ENCODE results near the gene L3MBTL1. TPM values are rescaled to one million over a fixed set of nuclear protein-coding genes. Genes with fewer than 3 reads are reported as not detected.

The L3MBTL1 gene
- 10 to 100 TPM in 2 of 3 donors, 1 to 10 TPM in 1; 6.4 to 13.1 (median 10.7) TPM for total RNA-seq
- long read RNA-seq, donor 1, partial matches to known transcripts, result 4 of 12 reads
- long read RNA-seq, donor 1, other reads (novel, unspliced or antisense), result 8 of 12 reads
- long read RNA-seq, donor 2, result 0 reads

GRCh38 chr20:43507150-43508080 lies at the start of gene L3MBTL1:
Gene L3MBTL1, plus strand, starts transcription at chr20:43507697. Its CDS starts 5,807 bp downstream, at chr20:43513504.
- Histone ChIP-seq H3K9me3 (no peaks in the 10 kb centered on the region), H3K36me3 (ENCODE audit: low read depth) (no peaks in the 10 kb centered on the region), H3K4me3 (no peak within 1 kb of the TSS), H3K4me1 (ENCODE audit: low read depth) (no peaks in the 10 kb centered on the region)
- ATAC-seq (peak; percentile 94), DNase-seq (peak; percentile 59 to 71 (median 61))
- intact Hi-C loops (cut with DNase I, micrococcal nuclease), result no loop called here
- no peak for TF ChIP-seq CTCF (IDR thresholded peaks at IDR 0.05)

GRCh38 chr20:43458422-43458924 lies 49.0 kb upstream of the L3MBTL1 start:
- TF ChIP-seq CTCF (IDR thresholded peaks at IDR 0.05), result no peak
- Histone ChIP-seq H3K9me3 (no peaks in the 10 kb centered on the region), H3K36me3 (ENCODE audit: low read depth) (peaks cover 17% of the 10 kb centered on the region), H3K4me1 (ENCODE audit: low read depth) (peaks cover 18% of the 10 kb centered on the region), H3K4me3 (peak overlapping the region; percentile 94)
- DNase-seq (no peak), ATAC-seq (no peak)
- intact Hi-C loops (cut with DNase I, micrococcal nuclease), result no loop called here

- Histone ChIP-seq H3K9me3 (no peaks in the 10 kb centered on the region), H3K4me1 (ENCODE audit: low read depth) (peaks cover 23% of the 10 kb centered on the region), H3K4me3 (peak overlapping the region; percentile 94), H3K36me3 (ENCODE audit: low read depth) (peaks cover 17% of the 10 kb centered on the region)
- TF ChIP-seq CTCF (IDR thresholded peaks at IDR 0.05), result no peak
- DNase-seq, result peak in 1 of 3 donors; percentile 48
- intact Hi-C loops (cut with DNase I, micrococcal nuclease), result no loop called here
- no peak for ATAC-seq
These were observed 48.2 kb upstream of the L3MBTL1 start for GRCh38 chr20:43459022-43459942.

GRCh38 chr20:43460172-43460829 lies 47.2 kb upstream of the L3MBTL1 start:
- intact Hi-C loops (cut with DNase I, micrococcal nuclease), result no loop called here
- no peak for TF ChIP-seq CTCF (IDR thresholded peaks at IDR 0.05)
- peaks cover 23% of the 10 kb centered on the region for H3K4me1 ChIP-seq (ENCODE audit: low read depth)
- H3K9me3 ChIP-seq, result no peaks in the 10 kb centered on the region
- H3K4me3 ChIP-seq, result no peak overlapping the region
- H3K36me3 ChIP-seq (ENCODE audit: low read depth), result peaks cover 17% of the 10 kb centered on the region
- DNase-seq (no peak), ATAC-seq (no peak)

GRCh38 chr20:43460830-43461200 lies 46.7 kb upstream of the L3MBTL1 start:
- TF ChIP-seq CTCF (IDR thresholded peaks at IDR 0.05), result no peak
- DNase-seq, result no peak

More at GRCh38 chr20:43460830-43461200, 46.7 kb upstream of the L3MBTL1 start:
- Histone ChIP-seq H3K9me3 (no peaks in the 10 kb centered on the region), H3K4me1 (ENCODE audit: low read depth) (peaks cover 23% of the 10 kb centered on the region), H3K4me3 (no peak overlapping the region), H3K36me3 (ENCODE audit: low read depth) (peaks cover 17% of the 10 kb centered on the region)
- intact Hi-C loops (cut with DNase I, micrococcal nuclease), result no loop called here
- no peak for ATAC-seq
